Mesendoderm (in vitro differentiated cells): ENCODE results near the gene LMF1.
"Not testable (repeated sequence)": the region's sequence is repeated elsewhere in the genome, so short reads cannot be mapped to it uniquely, and the experiment has no call there.

Experiments
- DNase-seq: peaks from one replicate; pipeline ENCODE4 v3.0.0; 2013
- H2AK5ac ChIP-seq: 2 replicates; pipeline ENCODE4 v1.6.1; 2013; ENCODE audit warnings: low read length, inconsistent platforms
- H2BK120ac ChIP-seq: 2 replicates; pipeline ENCODE4 v1.6.1; 2013; ENCODE audit warnings: low read depth, mild to moderate bottlenecking, low read length, moderate library complexity, mixed read lengths
- H2BK15ac ChIP-seq: replicated peaks from 2 replicates; pipeline ENCODE4 v1.6.1; 2013; ENCODE audit warnings: low read depth, mild to moderate bottlenecking, moderate library complexity
- H2BK5ac ChIP-seq: 2 replicates; pipeline ENCODE4 v1.6.1; 2013; ENCODE audit warnings: low read length, inconsistent platforms
- H3K18ac ChIP-seq: 2 replicates; pipeline ENCODE4 v1.6.1; 2013; ENCODE audit warnings: mild to moderate bottlenecking, low read length, mixed read lengths
- H3K23ac ChIP-seq: one replicate; pipeline ENCODE4 v1.6.1; 2013; ENCODE audit warnings: low read length
- H3K27ac ChIP-seq: 2 replicates; pipeline ENCODE4 v1.5.1; 2013; ENCODE audit warnings: low read depth, mild to moderate bottlenecking, inconsistent platforms, low read length, moderate library complexity
- H3K27me3 ChIP-seq: 2 replicates; pipeline ENCODE4 v1.6.1; 2013; ENCODE audit warnings: low read length, control low read depth, mild to moderate bottlenecking, inconsistent platforms; ENCODE audit not compliant: insufficient read depth, poor library complexity
- H3K36me3 ChIP-seq: 2 replicates; pipeline ENCODE4 v1.6.1; 2013; ENCODE audit warnings: low read length, inconsistent platforms; ENCODE audit not compliant: control insufficient read depth, insufficient read depth
- H3K4ac ChIP-seq: one replicate; pipeline ENCODE4 v1.6.1; 2013; ENCODE audit warnings: low read depth, mild to moderate bottlenecking, low read length, moderate library complexity
- H3K4me1 ChIP-seq: 2 replicates; pipeline ENCODE4 v1.6.1; 2013; ENCODE audit warnings: low read depth, low read length, inconsistent platforms; ENCODE audit not compliant: control insufficient read depth
- H3K4me2 ChIP-seq: 2 replicates; pipeline ENCODE4 v1.6.1; 2013; ENCODE audit warnings: low read length
- H3K4me3 ChIP-seq: 2 replicates; pipeline ENCODE4 v1.5.1; 2013; ENCODE audit warnings: mild to moderate bottlenecking, low read length
- H3K56ac ChIP-seq: one replicate; pipeline ENCODE4 v1.6.1; 2013; ENCODE audit warnings: low read length
- H3K79me1 ChIP-seq: 2 replicates; pipeline ENCODE4 v1.6.1; 2013; ENCODE audit warnings: low read length, inconsistent platforms
- H3K79me2 ChIP-seq: 2 replicates; pipeline ENCODE4 v1.6.1; 2013; ENCODE audit warnings: mild to moderate bottlenecking, low read length; ENCODE audit not compliant: control insufficient read depth, insufficient read depth
- H3K9ac ChIP-seq: 2 replicates; pipeline ENCODE4 v1.6.1; 2013; ENCODE audit warnings: low read length, inconsistent platforms
- H4K5ac ChIP-seq: one replicate; pipeline ENCODE4 v1.6.1; 2013; ENCODE audit warnings: low read length
- H4K8ac ChIP-seq: one replicate; pipeline ENCODE4 v1.6.1; 2013; ENCODE audit warnings: low read depth, mild to moderate bottlenecking, control low read depth, low read length, moderate library complexity
- WGBS: extraction: QIAGEN DNeasy Blood & Tissue Kit; methylation state at CpG from one replicate; pipeline ENCODE4 v1.1.7; 2013; ENCODE audit warnings: low lambda C conversion rate, missing lambda C conversion rate; ENCODE audit not compliant: insufficient coverage; ENCODE audit errors: extremely low coverage; 5-methylcytosine and 5-hydroxymethylcytosine counted together

LMF1 gene

DNA sequence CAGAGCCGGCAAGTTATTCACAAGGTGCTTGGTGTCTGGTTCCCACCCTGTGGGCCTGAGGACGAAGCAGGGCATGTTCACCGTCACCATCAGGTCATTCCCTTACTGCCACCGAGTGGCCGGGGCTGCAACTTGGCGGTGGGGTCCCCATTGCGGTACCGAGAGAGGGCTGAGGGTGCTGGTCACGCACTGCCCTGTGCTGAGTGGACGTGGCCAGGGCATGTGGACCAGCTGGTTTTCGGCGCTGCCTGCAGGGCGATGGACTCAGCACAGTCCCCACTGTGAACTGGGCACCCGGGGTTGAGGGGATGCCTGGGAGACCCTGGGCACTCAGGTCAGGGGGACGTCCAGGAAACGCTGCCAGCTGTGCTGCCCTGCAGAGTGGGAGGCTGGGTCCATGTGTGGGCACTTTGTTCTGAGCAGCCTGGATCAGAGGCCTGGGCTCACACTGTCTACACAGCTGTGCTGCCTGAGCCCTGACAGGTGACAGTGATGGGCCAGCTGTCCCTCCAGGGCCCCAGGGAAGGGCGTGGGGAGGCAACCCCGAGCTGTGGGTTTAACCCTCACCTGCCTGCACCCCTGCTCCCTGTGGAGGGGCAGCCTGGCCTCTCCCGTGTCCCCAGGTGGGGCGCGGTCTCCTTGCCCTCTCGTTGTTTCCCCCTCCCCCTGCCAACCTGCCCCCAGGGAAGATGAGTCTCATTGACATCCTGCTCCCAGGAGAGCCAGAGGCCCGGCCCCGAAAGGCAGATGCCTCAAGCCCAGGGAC, 131.0 kb downstream of the LMF1 start:
- no peak overlapping the region for H3K9ac ChIP-seq
- H3K56ac ChIP-seq, result no peak overlapping the region
- DNase-seq, result no peak
- H3K4ac ChIP-seq, result no peak overlapping the region
- no peak overlapping the region for H2BK5ac ChIP-seq
- no peak overlapping the region for H2AK5ac ChIP-seq
- no peak overlapping the region for H2BK15ac ChIP-seq
- H3K18ac ChIP-seq, result no peak overlapping the region
- H3K79me1 ChIP-seq, result no peaks in the 10 kb centered on the region
- H4K8ac ChIP-seq, result no peak overlapping the region
- H3K4me2 ChIP-seq, result no peak overlapping the region
- H3K36me3 ChIP-seq, result no peaks in the 10 kb centered on the region
- no peaks in the 10 kb centered on the region for H3K79me2 ChIP-seq
- no peak overlapping the region for H4K5ac ChIP-seq
- no peak overlapping the region for H2BK120ac ChIP-seq
- H3K4me1 ChIP-seq, result no peaks in the 10 kb centered on the region
- no peak overlapping the region for H3K27ac ChIP-seq
- no peak overlapping the region for H3K4me3 ChIP-seq
- no peaks in the 10 kb centered on the region for H3K27me3 ChIP-seq
- H3K23ac ChIP-seq, result no peak overlapping the region
- WGBS, result no CpG with 5 or more reads among the region's 24 CpGs

DNA sequence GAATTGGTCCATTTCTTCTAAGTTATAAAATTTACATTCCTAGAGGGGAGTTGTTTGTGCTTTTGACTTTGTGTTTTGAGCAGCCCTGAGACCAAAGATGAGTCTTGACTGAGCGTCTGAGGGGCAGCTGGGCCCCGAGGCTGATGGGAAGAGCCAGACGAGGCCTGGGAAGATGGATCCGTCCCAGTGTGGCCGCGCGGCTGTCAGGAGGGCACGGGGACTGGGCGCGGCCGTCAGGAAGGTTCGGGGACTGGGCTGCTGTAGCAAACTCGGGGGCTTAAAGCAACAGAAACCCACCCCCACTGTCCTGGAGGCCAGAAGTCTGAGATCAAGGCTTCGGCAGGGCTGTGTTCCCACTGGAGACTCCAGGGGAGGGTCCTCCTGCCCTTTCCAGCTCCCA, 132.0 kb downstream of the LMF1 start:
- Histone ChIP-seq H3K27me3 (no peaks in the 10 kb centered on the region), H3K79me2 (no peaks in the 10 kb centered on the region), H3K9ac (no peak overlapping the region), H3K79me1 (no peaks in the 10 kb centered on the region), H3K4me1 (no peaks in the 10 kb centered on the region), H3K27ac (no peak overlapping the region), H2BK15ac (no peak overlapping the region), H3K4me2 (no peak overlapping the region), H4K5ac (no peak overlapping the region), H3K36me3 (no peaks in the 10 kb centered on the region), H3K56ac (no peak overlapping the region), H2BK120ac (no peak overlapping the region), H2AK5ac (no peak overlapping the region), H3K4ac (no peak overlapping the region), H2BK5ac (no peak overlapping the region), H3K23ac (no peak overlapping the region), H4K8ac (no peak overlapping the region), H3K4me3 (no peak overlapping the region), H3K18ac (no peak overlapping the region)
- whole genome bisulfite sequencing, result no CpG with 5 or more reads among the region's 14 CpGs
- no peak for DNase-seq

DNA sequence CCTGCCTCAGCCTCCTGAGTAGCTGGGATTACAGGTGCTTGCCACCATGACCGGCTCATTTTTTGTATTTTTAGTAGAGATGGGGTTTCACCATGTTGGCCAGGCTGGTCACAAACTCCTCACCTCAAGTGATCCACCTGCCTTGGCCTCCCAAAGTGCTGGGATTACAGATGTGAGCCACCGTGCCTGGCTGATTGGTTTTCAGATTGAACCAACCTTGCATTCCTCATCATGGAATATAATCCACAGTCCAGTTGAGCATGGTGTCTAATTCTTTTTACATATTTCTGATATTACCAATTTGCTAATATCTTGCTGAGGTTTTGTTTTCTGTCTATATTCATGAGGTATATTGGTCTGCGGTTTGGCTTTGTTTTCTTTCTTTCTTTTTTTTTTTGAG, 134.0 kb downstream of the LMF1 start:
- not testable (repeated sequence) for H4K5ac ChIP-seq, H3K4me2 ChIP-seq, DNase-seq, H3K79me1 ChIP-seq, H2BK5ac ChIP-seq, H3K4me3 ChIP-seq, H3K27ac ChIP-seq, H3K79me2 ChIP-seq, H3K4me1 ChIP-seq, H4K8ac ChIP-seq, H2BK15ac ChIP-seq, H3K27me3 ChIP-seq, H3K36me3 ChIP-seq, H3K4ac ChIP-seq, H3K23ac ChIP-seq, H3K18ac ChIP-seq, H3K56ac ChIP-seq, H2BK120ac ChIP-seq, H2AK5ac ChIP-seq, H3K9ac ChIP-seq
- no CpG with 5 or more reads among the region's 3 CpGs for WGBS

DNA sequence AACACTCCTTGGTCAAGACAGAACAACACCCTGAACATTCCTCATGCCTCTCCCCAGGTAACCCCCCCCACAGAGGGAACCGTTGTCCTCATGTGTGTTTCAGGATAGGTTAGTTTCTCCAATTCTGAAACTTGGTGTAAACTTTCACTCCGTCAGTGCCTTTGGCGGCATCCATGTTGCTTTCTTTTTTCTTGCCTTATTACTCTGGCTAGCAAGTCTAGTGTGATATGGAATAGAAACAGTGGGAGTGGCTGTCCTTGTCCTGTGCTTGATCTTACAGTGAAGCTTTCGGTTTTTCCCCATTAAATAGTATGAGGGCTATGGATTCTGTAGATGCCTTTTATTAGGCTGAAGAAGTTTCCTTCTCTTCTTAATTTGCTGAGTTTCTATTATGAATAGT, 134.6 kb downstream of the LMF1 start:
- Histone ChIP-seq H2BK15ac (no peak overlapping the region), H3K36me3 (no peaks in the 10 kb centered on the region), H3K4ac (no peak overlapping the region), H3K4me2 (no peak overlapping the region), H3K79me1 (no peaks in the 10 kb centered on the region), H3K56ac (no peak overlapping the region), H3K4me3 (no peak overlapping the region), H3K79me2 (no peaks in the 10 kb centered on the region), H4K8ac (no peak overlapping the region), H2BK120ac (no peak overlapping the region), H3K9ac (no peak overlapping the region), H4K5ac (no peak overlapping the region), H3K4me1 (no peaks in the 10 kb centered on the region), H3K23ac (no peak overlapping the region), H2BK5ac (no peak overlapping the region), H3K27ac (no peak overlapping the region), H2AK5ac (no peak overlapping the region), H3K18ac (no peak overlapping the region), H3K27me3 (no peaks in the 10 kb centered on the region)
- DNase-seq, result no peak
- no CpG with 5 or more reads among the region's 4 CpGs for WGBS

DNA sequence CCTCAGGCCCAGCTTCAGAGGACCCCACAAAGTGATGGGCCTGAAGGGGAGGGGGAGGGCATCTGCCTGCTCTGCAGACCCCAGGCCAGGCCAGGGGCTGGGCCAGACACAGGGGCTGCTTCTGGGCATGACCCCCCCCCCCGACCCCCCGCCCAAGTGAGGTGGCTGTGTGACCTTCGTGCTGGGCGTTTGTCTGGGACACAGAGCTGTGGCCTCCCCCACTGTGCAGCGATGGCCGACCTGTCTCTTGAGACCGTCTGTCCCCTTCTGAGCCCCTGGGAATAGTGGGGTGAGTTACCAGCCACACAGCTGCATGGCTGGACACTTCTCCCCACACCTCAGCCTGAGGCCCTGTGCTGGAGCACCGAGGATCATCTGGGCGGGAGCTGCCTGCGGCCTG, 135.4 kb downstream of the LMF1 start:
- Histone ChIP-seq H3K18ac (no peak overlapping the region), H3K36me3 (no peaks in the 10 kb centered on the region), H2BK5ac (no peak overlapping the region), H3K79me1 (no peaks in the 10 kb centered on the region), H3K56ac (no peak overlapping the region), H3K23ac (no peak overlapping the region), H3K79me2 (no peaks in the 10 kb centered on the region), H2AK5ac (no peak overlapping the region), H2BK15ac (no peak overlapping the region), H3K4ac (no peak overlapping the region), H3K27me3 (no peaks in the 10 kb centered on the region), H3K9ac (no peak overlapping the region), H3K27ac (no peak overlapping the region), H3K4me2 (no peak overlapping the region), H4K5ac (no peak overlapping the region), H3K4me1 (no peaks in the 10 kb centered on the region), H2BK120ac (no peak overlapping the region), H3K4me3 (no peak overlapping the region), H4K8ac (no peak overlapping the region)
- WGBS, result no CpG with 5 or more reads among the region's 10 CpGs
- DNase-seq, result no peak

DNA sequence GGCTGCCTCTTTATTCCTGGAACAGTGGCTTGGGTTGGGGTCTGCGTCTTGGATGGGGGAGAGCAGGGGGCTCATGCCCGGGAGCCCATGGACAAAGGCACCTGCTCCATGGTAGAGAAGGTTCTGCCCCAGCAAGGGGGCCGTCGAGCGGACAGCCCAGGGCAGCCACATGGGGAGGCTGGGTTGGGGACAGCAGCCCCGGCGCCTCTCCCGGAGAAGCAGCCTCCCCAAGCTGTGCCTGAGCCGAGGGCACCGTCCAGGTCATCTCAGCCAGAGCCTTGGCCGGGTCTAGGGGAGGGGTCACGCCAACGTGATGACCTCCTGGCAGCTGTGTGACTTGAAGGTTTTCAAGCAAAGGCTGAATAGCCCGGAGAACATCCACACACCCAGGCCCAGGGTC, 137.4 kb downstream of the LMF1 start:
- Histone ChIP-seq H2BK5ac (no peak overlapping the region), H3K4me3 (no peak overlapping the region)
- whole genome bisulfite sequencing, result no CpG with 5 or more reads among the region's 14 CpGs

More for the DNA sequence above, 137.4 kb downstream of the LMF1 start:
- Histone ChIP-seq H3K36me3 (no peaks in the 10 kb centered on the region), H3K56ac (no peak overlapping the region), H4K5ac (no peak overlapping the region), H2BK120ac (no peak overlapping the region), H3K9ac (no peak overlapping the region), H2AK5ac (no peak overlapping the region), H3K79me1 (no peaks in the 10 kb centered on the region), H4K8ac (no peak overlapping the region), H3K27me3 (no peaks in the 10 kb centered on the region), H3K23ac (no peak overlapping the region), H3K79me2 (no peaks in the 10 kb centered on the region), H3K18ac (no peak overlapping the region), H3K4ac (no peak overlapping the region), H2BK15ac (no peak overlapping the region), H3K4me2 (no peak overlapping the region), H3K27ac (no peak overlapping the region), H3K4me1 (no peaks in the 10 kb centered on the region)
- DNase-seq, result no peak
